ENCODE measurements around the gene VWC2.

The VWC2 gene

GRCh38 chr7:49852619-49853462 lies 79.4 kb downstream of the VWC2 start:
- FAIRE-seq: peak; percentile 60

- no peak for FAIRE-seq
Observed at GRCh38 chr7:49855281-49855980, 82.0 kb downstream of the VWC2 start.

- no peak for FAIRE-seq
Observed at GRCh38 chr7:49860293-49860692, 86.9 kb downstream of the VWC2 start.

- no peak for FAIRE-seq
Observed at GRCh38 chr7:49866076-49866735, 92.8 kb downstream of the VWC2 start.

GRCh38 chr7:49866910-49867309 lies 93.5 kb downstream of the VWC2 start:
- no peak for FAIRE-seq

GRCh38 chr7:49873420-49873819 lies 100.0 kb downstream of the VWC2 start:
- no peak for FAIRE-seq

- no peak for FAIRE-seq
Observed at GRCh38 chr7:49875336-49875735, 101.9 kb downstream of the VWC2 start.

- FAIRE-seq: no peak
Observed at GRCh38 chr7:49876202-49876601, 102.8 kb downstream of the VWC2 start.

- no peak for FAIRE-seq
Observed at GRCh38 chr7:49878089-49878488, 104.7 kb downstream of the VWC2 start.

GRCh38 chr7:49878627-49879026 lies 105.2 kb downstream of the VWC2 start:
- FAIRE-seq: no peak

GRCh38 chr7:49883933-49884332 lies 110.5 kb downstream of the VWC2 start:
- no peak for FAIRE-seq

GRCh38 chr7:49885593-49886285 lies 112.3 kb downstream of the VWC2 start:
- FAIRE-seq: no peak

- no peak for FAIRE-seq
Observed at GRCh38 chr7:49892481-49892880, 119.0 kb downstream of the VWC2 start.

- no peak for FAIRE-seq
Observed at GRCh38 chr7:49893131-49893530, 119.7 kb downstream of the VWC2 start.

- no peak for FAIRE-seq
Observed at GRCh38 chr7:49894543-49894942, 121.1 kb downstream of the VWC2 start.

GRCh38 chr7:49911909-49912308 lies 138.5 kb downstream of the VWC2 start:
- FAIRE-seq: no peak

GRCh38 chr7:49926720-49927119 lies 153.3 kb downstream of the VWC2 start:
- no peak for FAIRE-seq

- FAIRE-seq: no peak
Observed at GRCh38 chr7:49927631-49928030, 154.2 kb downstream of the VWC2 start.

- no peak for FAIRE-seq
Observed at GRCh38 chr7:49928787-49929186, 155.3 kb downstream of the VWC2 start.

- FAIRE-seq: no peak
Observed at GRCh38 chr7:49931627-49932026, 158.2 kb downstream of the VWC2 start.

GRCh38 chr7:49937608-49938007 lies 164.2 kb downstream of the VWC2 start:
- no peak for FAIRE-seq

Measured in TTC549 (cell line).